HTERT RPE-1 (cell line): ENCODE data around the gene THAP4.

Experiments used
- in situ Hi-C: fragments of 300-500 bp; cut with MboI; formaldehyde crosslinking; loops from 4 replicates; pipeline ENCODE4 v1.14.3; 2020; ENCODE audit warnings: low sequenced_read_pairs

The THAP4 gene, protein sequence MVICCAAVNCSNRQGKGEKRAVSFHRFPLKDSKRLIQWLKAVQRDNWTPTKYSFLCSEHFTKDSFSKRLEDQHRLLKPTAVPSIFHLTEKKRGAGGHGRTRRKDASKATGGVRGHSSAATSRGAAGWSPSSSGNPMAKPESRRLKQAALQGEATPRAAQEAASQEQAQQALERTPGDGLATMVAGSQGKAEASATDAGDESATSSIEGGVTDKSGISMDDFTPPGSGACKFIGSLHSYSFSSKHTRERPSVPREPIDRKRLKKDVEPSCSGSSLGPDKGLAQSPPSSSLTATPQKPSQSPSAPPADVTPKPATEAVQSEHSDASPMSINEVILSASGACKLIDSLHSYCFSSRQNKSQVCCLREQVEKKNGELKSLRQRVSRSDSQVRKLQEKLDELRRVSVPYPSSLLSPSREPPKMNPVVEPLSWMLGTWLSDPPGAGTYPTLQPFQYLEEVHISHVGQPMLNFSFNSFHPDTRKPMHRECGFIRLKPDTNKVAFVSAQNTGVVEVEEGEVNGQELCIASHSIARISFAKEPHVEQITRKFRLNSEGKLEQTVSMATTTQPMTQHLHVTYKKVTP

DNA sequence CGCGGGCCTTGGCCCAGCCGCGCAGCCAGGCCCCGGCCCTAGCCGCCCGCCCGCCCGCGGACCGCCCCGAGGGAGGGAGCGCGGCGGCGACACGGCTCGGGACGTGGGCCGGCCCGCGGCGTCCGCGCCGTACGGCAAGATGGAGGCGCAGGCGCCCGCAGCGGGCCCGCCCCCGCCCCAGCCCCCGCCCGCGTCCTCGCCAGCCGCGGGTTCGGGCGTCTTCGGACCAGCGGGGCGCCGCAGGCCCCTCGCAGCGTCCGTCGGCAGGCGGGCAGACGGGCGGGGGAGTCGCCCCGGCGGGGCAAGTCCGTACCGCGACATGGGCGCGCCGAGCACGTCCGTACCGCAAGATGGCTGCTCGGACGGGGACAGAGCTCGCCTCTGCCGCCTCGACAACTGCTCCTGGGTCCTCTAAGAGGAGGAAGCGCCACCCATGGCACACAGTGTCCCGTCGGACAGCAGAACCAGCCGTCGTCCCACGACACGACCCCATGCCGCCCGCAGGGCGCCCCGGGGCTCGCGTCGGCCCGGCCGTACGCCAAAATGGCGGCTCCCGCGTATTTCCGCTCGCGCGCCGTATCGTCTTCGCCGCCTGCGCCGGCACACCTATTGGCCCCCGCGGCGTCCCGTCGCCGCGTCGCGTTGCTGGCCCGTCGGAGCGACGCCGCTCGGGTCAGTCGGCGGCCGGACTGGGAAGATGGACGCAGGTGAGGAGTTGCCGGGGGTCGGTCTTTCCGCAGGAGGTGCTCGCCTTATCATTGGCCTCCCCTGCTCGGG lies at the start of gene THAP4, which contains the start of gene ATG4B:
Gene THAP4 (minus strand): TSS at position 141 of the 777 bp plus-strand sequence. CDS start 141 bp downstream, outside the sequence.
Gene ATG4B (plus strand): TSS at position 676 of the 777 bp plus-strand sequence. CDS start 22 bp downstream, at position 698.
- in situ Hi-C loops, result no loop called here

DNA sequence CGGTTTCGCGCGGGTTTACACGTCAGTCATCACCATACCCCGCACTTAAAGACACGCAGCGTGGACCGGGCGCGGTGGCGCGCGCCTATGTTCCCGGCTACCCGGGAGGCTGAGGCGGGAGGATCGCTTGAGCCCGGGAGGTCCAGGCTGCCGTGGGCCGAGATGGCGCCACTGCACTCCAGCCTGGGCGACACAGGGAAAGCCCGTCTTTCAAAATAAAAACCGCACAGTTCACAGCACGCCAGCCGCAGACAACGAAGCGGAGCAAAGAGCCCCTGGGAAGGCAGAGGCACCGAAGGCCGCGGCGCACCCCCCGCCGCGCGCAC lies 49.3 kb upstream of the THAP4 start:
- in situ Hi-C loops, result no loop called here

DNA sequence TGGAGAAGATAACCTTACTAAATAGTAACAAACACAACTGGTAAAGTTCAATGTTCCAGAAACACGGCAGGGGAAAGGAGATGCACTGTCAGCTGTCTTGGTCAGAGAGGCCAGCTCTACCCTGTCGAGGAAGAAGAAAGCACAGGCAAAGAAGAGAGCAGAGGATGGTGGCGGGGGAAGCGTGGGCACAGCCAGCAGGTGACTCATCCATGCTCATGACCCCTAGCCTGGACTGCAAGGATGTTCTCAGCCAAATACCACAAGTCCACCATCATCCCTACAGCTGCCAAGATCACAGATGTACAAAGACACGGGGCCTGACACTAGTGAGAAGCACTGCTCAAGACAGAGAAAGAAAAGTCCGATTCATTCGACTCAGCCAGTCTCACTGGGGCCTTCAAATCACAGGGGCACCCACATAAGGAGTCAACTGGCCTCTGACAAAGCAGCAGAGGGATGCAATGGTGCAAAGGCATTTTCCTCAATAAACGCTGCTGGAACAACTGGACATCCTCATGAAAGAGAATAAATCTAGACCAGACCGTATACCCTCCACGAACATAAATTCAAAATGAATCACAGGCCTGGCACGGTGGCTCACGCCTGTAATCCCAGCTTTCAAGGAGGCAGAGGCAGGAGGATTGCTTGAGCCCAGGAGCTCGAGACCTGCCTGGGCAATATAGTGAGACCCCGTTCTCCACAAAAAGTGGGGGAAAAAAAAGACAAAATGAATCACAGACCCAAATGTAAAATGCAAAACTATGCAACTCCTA lies 44.1 kb upstream of the THAP4 start:
- in situ Hi-C loops, result no loop called here

DNA sequence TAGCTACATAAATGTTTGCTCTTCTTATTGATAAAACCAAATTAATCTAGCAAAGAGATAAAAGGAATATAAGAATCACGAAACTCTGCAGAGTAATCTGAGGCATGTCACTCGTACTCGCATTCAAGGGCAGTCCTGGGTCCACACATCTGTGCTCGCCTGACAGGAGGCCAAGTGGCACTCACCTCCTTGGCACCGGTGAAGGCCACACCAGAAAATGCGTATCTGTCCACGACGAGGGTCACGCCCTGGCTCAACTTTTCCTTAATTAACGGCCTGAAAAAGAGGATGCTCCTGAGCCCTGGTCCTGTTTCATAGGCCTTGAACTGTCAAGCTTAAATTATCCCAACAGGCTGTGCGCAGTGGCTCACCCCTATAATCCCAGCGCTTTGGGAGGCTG lies 43.1 kb upstream of the THAP4 start:
- in situ Hi-C loops, result no loop called here

GRCh38 chr2:241678784-241679540 lies 42.0 kb upstream of the THAP4 start:
- in situ Hi-C loops, result no loop called here

DNA sequence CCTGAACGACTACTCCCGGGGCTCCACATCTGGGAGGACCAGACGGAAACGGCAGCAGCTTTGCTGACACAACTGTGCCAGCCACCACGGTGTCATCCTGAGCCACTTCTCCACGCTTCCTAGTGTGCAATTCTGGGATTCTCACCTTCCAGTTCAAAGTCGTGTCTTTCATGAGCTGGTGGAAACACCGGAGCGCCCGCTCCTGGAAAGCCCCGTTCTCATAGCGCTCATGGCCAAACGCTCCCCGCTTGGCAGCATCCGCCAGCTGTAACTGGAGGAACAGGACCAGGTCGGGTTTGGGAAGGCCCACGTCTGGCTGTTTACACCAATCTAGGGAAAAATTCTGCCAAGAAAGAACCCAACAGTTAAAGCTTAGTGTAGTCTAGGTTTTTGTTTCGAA lies 41.3 kb upstream of the THAP4 start:
- in situ Hi-C loops, result no loop called here

DNA sequence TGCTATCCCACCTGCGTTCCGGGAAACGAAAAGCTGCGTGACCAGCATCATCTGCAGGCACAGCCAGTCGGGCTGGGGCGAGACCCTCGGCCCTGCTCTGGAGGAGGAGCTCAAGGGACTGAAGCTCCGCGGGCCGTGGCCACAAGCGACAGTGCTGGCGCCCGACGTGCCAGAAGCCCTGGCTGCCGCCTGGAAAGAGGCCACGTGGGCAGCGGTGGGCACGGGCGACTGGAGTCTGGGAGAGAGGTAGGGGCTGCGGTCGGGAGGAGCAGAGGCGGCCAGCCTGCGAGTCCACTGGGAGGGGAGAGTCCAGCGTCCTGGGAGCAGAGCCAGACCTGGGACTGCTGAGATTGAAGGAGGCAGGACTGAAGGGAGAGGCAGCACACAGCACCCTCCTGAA lies 40.4 kb upstream of the THAP4 start:
- in situ Hi-C loops, result no loop called here

DNA sequence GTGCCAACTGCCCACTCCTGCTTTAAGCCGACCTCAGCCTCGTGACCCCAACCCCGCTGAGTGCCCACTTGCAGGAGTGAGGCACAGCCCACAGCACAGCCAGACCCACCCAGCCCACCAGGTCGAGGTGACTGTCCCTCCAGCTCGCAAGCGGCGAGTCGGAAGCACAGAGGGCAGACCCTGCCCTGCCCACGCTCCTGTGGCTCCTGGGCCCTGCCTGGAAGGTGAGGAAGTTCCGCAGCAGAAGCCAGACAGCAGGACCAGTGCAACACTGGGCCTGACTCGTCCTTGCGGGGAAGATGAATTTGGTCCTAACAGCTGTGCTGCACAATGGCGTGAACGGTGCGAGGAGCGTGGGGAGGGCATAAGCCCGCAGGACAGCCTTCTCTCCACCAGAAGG lies 39.7 kb upstream of the THAP4 start:
- in situ Hi-C loops, result no loop called here

- in situ Hi-C loops, result no loop called here
These were observed 38.9 kb upstream of the THAP4 start for GRCh38 chr2:241675885-241676284.

GRCh38 chr2:241673797-241674725 lies 37.1 kb upstream of the THAP4 start:
- in situ Hi-C loops, result no loop called here

GRCh38 chr2:241673189-241673663 lies 36.3 kb upstream of the THAP4 start:
- in situ Hi-C loops, result no loop called here

- in situ Hi-C loops, result no loop called here
These were observed 35.6 kb upstream of the THAP4 start for GRCh38 chr2:241672243-241673188.

DNA sequence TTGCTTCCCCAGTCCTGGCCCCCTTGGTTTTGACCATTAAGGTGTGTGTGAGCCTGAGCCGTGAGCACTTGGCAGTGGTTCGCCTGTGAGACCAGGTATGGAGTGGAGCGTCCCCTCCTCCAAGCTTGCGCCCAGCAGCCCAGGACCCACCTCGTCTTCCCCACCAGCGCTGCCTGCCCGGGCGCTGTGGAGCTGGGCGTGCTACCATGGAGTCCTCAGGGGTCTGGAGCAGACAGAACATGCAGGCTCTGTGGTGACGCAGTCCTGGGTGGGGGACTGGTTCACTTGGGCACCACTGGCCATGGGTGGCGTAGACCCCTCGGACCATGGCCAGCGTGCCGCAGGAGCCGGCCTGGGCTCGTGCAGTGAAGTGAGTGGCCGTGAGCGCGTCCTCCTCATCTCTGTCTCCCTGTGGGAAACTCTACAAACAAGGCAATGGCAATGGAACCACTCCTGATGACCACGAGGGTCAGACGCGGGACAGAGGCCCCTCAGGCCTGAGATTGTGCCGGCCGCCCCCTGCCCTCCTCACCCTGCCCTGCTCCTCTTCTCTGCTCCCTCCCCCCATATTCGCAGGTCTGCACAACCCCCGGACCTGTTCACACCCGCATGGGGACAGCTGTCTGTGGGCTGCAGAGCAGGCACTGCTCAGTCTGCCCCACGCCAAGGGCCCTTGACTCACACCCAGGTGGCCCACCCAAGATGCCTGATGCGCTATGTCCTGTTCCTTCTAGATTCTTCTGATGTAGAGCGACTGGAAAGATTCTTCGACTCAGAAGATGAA lies 34.7 kb upstream of the THAP4 start:
- in situ Hi-C loops, result no loop called here

GRCh38 chr2:241670333-241671110 lies 33.6 kb upstream of the THAP4 start:
- in situ Hi-C loops, result no loop called here

- in situ Hi-C loops, result no loop called here
These were observed 31.9 kb upstream of the THAP4 start for GRCh38 chr2:241668839-241669238.

GRCh38 chr2:241668354-241668753 lies 31.4 kb upstream of the THAP4 start:
- in situ Hi-C loops, result no loop called here
